Measurements from ENCODE around the gene SH3GL1. TPM values are rescaled to one million over a fixed set of nuclear protein-coding genes. Genes with fewer than 3 reads are reported as not detected.

The SH3GL1 gene
- total and polyA plus RNA-seq, 9 of the 15 experiments (the other 6 are each of a cell fraction or from before 2014, with no cell fraction given) = 1.7 to 75.3 (median 25.7) TPM

DNA sequence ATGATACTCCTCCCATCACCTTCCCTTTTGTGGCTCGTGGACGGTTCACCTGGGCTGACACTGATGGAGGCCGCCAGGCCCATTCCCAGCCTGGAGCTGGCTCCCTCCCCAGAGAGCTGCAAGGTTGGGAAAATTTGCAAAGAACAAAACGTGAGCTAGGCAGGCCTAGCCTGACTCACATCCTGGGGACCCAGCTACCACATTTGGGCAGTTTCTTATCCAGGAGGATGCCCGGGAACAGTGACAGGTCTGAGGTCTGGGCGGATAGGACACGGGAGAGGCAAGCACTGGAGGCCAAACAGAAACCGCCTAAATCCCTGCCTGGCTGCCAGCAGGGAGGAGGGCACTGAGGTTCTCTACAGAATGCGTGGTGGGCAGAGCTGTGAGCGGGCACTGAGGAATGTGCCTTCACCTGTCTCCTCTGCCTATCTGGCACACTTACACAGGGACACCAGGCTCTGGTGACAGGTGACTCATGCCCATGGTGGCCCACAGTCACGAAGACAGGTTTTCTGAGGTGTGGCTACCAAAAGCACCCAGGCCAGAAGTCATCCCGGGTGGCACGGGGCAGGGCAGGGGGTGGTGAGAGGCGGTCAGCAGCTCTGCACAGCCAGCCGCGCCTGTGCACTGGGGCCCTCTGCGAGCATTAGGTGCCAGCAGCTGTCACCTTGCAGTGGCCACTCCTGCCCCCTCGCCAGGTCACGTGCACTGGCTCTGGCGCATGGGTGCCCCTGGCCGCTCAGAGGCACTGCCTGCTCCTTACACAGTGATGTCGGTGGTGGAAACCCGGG lies 23.2 kb downstream of the SH3GL1 start (continued):
- TF ChIP-seq, protein P1, sequence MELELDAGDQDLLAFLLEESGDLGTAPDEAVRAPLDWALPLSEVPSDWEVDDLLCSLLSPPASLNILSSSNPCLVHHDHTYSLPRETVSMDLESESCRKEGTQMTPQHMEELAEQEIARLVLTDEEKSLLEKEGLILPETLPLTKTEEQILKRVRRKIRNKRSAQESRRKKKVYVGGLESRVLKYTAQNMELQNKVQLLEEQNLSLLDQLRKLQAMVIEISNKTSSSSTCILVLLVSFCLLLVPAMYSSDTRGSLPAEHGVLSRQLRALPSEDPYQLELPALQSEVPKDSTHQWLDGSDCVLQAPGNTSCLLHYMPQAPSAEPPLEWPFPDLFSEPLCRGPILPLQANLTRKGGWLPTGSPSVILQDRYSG (tag; conservative IDR thresholded peaks at IDR 0.05; ENCODE audit: low read depth) = no peak
- TF ChIP-seq ZBED1 (IDR thresholded peaks at IDR 0.05) (no peak), TAF9B (IDR thresholded peaks at IDR 0.05; ENCODE audit: partially characterized antibody) (no peak), CBFB (CRISPR knock-in tag; IDR thresholded peaks at IDR 0.05) (0 out of 2 replicates have a peak, but pooled peaks have one; percentile 24), FOXK1 (CRISPR knock-in tag; IDR thresholded peaks at IDR 0.05; ENCODE audit: borderline replicate concordance) (no peak), NFXL1 (CRISPR knock-in tag; IDR thresholded peaks at IDR 0.05) (no peak), KLF16 (IDR thresholded peaks at IDR 0.05) (no peak), KAT8 (IDR thresholded peaks at IDR 0.05; ENCODE audit: low read depth) (no peak), NR3C1 (CRISPR knock-in tag; IDR thresholded peaks at IDR 0.05) (no peak), RBM39 (optimal IDR thresholded peaks at IDR 0.05; ENCODE audit: low read depth, low read length) (no peak), KAT7 (CRISPR knock-in tag; IDR thresholded peaks at IDR 0.05; ENCODE audit: borderline replicate concordance) (0 out of 2 replicates have a peak, but pooled peaks have one; percentile 51), ZFX (CRISPR knock-in tag; IDR thresholded peaks at IDR 0.05) (no peak), TBP (optimal IDR thresholded peaks at IDR 0.05; ENCODE audit: low read depth, low read length) (no peak), NCOA6 (IDR thresholded peaks at IDR 0.05) (no peak), PHTF2 (CRISPR knock-in tag; IDR thresholded peaks at IDR 0.05) (no peak)
- TF ChIP-seq, protein P2, sequence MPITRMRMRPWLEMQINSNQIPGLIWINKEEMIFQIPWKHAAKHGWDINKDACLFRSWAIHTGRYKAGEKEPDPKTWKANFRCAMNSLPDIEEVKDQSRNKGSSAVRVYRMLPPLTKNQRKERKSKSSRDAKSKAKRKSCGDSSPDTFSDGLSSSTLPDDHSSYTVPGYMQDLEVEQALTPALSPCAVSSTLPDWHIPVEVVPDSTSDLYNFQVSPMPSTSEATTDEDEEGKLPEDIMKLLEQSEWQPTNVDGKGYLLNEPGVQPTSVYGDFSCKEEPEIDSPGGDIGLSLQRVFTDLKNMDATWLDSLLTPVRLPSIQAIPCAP (CRISPR knock-in tag; IDR thresholded peaks at IDR 0.05; ENCODE audit: borderline replicate concordance) = no peak
- TF ChIP-seq, protein P3, sequence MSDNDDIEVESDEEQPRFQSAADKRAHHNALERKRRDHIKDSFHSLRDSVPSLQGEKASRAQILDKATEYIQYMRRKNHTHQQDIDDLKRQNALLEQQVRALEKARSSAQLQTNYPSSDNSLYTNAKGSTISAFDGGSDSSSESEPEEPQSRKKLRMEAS (CRISPR knock-in tag; IDR thresholded peaks at IDR 0.05) = 0 out of 2 replicates have a peak, but pooled peaks have one; percentile 14
- TF ChIP-seq, protein P4, sequence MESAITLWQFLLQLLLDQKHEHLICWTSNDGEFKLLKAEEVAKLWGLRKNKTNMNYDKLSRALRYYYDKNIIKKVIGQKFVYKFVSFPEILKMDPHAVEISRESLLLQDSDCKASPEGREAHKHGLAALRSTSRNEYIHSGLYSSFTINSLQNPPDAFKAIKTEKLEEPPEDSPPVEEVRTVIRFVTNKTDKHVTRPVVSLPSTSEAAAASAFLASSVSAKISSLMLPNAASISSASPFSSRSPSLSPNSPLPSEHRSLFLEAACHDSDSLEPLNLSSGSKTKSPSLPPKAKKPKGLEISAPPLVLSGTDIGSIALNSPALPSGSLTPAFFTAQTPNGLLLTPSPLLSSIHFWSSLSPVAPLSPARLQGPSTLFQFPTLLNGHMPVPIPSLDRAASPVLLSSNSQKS (CRISPR knock-in tag; IDR thresholded peaks at IDR 0.05) = no peak
- TF ChIP-seq, protein P5, sequence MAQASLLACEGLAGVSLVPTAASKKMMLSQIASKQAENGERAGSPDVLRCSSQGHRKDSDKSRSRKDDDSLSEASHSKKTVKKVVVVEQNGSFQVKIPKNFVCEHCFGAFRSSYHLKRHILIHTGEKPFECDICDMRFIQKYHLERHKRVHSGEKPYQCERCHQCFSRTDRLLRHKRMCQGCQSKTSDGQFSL (CRISPR knock-in tag; IDR thresholded peaks at IDR 0.05) = no peak
- TF ChIP-seq, protein P5 (tag; IDR thresholded peaks at IDR 0.05) = no peak
- TF ChIP-seq, protein P6, sequence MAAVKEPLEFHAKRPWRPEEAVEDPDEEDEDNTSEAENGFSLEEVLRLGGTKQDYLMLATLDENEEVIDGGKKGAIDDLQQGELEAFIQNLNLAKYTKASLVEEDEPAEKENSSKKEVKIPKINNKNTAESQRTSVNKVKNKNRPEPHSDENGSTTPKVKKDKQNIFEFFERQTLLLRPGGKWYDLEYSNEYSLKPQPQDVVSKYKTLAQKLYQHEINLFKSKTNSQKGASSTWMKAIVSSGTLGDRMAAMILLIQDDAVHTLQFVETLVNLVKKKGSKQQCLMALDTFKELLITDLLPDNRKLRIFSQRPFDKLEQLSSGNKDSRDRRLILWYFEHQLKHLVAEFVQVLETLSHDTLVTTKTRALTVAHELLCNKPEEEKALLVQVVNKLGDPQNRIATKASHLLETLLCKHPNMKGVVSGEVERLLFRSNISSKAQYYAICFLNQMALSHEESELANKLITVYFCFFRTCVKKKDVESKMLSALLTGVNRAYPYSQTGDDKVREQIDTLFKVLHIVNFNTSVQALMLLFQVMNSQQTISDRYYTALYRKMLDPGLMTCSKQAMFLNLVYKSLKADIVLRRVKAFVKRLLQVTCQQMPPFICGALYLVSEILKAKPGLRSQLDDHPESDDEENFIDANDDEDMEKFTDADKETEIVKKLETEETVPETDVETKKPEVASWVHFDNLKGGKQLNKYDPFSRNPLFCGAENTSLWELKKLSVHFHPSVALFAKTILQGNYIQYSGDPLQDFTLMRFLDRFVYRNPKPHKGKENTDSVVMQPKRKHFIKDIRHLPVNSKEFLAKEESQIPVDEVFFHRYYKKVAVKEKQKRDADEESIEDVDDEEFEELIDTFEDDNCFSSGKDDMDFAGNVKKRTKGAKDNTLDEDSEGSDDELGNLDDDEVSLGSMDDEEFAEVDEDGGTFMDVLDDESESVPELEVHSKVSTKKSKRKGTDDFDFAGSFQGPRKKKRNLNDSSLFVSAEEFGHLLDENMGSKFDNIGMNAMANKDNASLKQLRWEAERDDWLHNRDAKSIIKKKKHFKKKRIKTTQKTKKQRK (IDR thresholded peaks at IDR 0.05; ENCODE audit: borderline replicate concordance, low read depth, low read length) = no peak

All from K562 (cell line).